Liver (tissue), 9 donors: ENCODE data around the gene UTP4. TPM values are rescaled to one million over a fixed set of nuclear protein-coding genes. Genes with fewer than 3 reads are reported as not detected.

Experiments used
- DNase-seq: peaks from one replicate; pipeline ENCODE4 v3.0.0-alpha.2; 2017; ENCODE audit warnings: low spot score
- H3K27ac ChIP-seq, 2 donors: one replicate each; pipeline ENCODE4 v1.7.0; 2013; ENCODE audit warnings: inconsistent platforms in 2 of 2, low read length in 2 of 2, control low read depth in 1 of 2, low read depth in 1 of 2, mild to moderate bottlenecking in 1 of 2
- H3K27me3 ChIP-seq, 4 donors: one replicate each; pipeline versions ENCODE4 v1.6.1 to v1.7.0; 2013; ENCODE audit warnings: low read length in 3 of 4, inconsistent platforms in 1 of 4, mild to moderate bottlenecking in 1 of 4, moderate library complexity in 1 of 4; ENCODE audit not compliant: control insufficient read depth in 4 of 4, insufficient read depth in 4 of 4
- H3K36me3 ChIP-seq, 4 donors: one replicate each; pipeline versions ENCODE4 v1.6.1 to v1.7.0; 2013; ENCODE audit warnings: low read length in 3 of 4, mild to moderate bottlenecking in 3 of 4, low read depth in 1 of 4, moderate library complexity in 1 of 4; ENCODE audit not compliant: control insufficient read depth in 4 of 4, insufficient read depth in 3 of 4
- H3K4me1 ChIP-seq, 4 donors: one replicate each; pipeline versions ENCODE4 v1.6.1 to v1.7.0; 2013; ENCODE audit warnings: low read length in 3 of 4, mild to moderate bottlenecking in 3 of 4, moderate library complexity in 1 of 4; ENCODE audit not compliant: control insufficient read depth in 4 of 4, insufficient read depth in 4 of 4
- H3K4me3 ChIP-seq, 3 donors: one replicate each; pipeline versions ENCODE4 v1.6.1 to v1.7.0; 2013; ENCODE audit warnings: low read length in 3 of 3, control low read depth in 1 of 3, low read depth in 1 of 3, mild to moderate bottlenecking in 1 of 3
- H3K9ac ChIP-seq, 2 donors: one replicate each; pipeline ENCODE4 v1.7.0; 2013; ENCODE audit warnings: low read length in 2 of 2, mild to moderate bottlenecking in 2 of 2, moderate library complexity in 2 of 2, control low read depth in 1 of 2, low read depth in 1 of 2
- H3K9me3 ChIP-seq, 4 donors: one replicate each; pipeline versions ENCODE4 v1.6.1 to v1.7.0; 2013; ENCODE audit warnings: low read length in 3 of 4; ENCODE audit not compliant: control insufficient read depth in 4 of 4
- EGR1 ChIP-seq, 2 donors: IDR thresholded peaks; 2 replicates each; pipeline ENCODE4 v1.6.1; 2016 to 2018; ENCODE audit warnings: antibody characterized with exemption in 2 of 2, low read depth in 2 of 2
- FOXA1 ChIP-seq: IDR thresholded peaks from 2 replicates; pipeline ENCODE4 v1.6.1; 2016; ENCODE audit warnings: antibody characterized with exemption
- FOXA2 ChIP-seq: IDR thresholded peaks from 2 replicates; pipeline ENCODE4 v1.6.1; 2016; ENCODE audit warnings: antibody characterized with exemption
- GABPA ChIP-seq, 2 donors: IDR thresholded peaks in 1 of 2; conservative IDR thresholded peaks in 1 of 2; 2 replicates each; pipeline ENCODE4 v1.6.1; 2016; ENCODE audit warnings: antibody characterized with exemption in 2 of 2, mild to moderate bottlenecking in 1 of 2, moderate library complexity in 1 of 2
- HNF4A ChIP-seq, 2 donors: conservative IDR thresholded peaks; 2 replicates each; pipeline ENCODE4 v1.6.1; 2016; ENCODE audit warnings: antibody characterized with exemption in 2 of 2, mild to moderate bottlenecking in 2 of 2
- HNF4G ChIP-seq: IDR thresholded peaks from 2 replicates; pipeline ENCODE4 v1.6.1; 2016; ENCODE audit warnings: antibody characterized with exemption
- JUND ChIP-seq, 2 donors: IDR thresholded peaks; 2 replicates each; pipeline ENCODE4 v1.6.1; 2016; ENCODE audit warnings: antibody characterized with exemption in 2 of 2
- NR2F2 ChIP-seq: IDR thresholded peaks from 2 replicates; pipeline ENCODE4 v1.6.1; 2016; ENCODE audit warnings: antibody characterized with exemption
- RAD21 ChIP-seq, 2 donors: IDR thresholded peaks; 2 replicates each; pipeline ENCODE4 v1.6.1; 2016; ENCODE audit warnings: antibody characterized with exemption in 2 of 2, mild to moderate bottlenecking in 2 of 2
- RXRA ChIP-seq, 2 donors: IDR thresholded peaks; 2 replicates each; pipeline ENCODE4 v1.6.1; 2017 to 2018; ENCODE audit warnings: antibody characterized with exemption in 2 of 2, mild to moderate bottlenecking in 1 of 2
- SP1 ChIP-seq: IDR thresholded peaks from 2 replicates; pipeline ENCODE4 v1.6.1; 2018; ENCODE audit warnings: antibody characterized with exemption, mild to moderate bottlenecking
- TAF1 ChIP-seq: conservative IDR thresholded peaks from 2 replicates; pipeline ENCODE4 v1.6.1; 2016; ENCODE audit warnings: antibody characterized with exemption, mild to moderate bottlenecking
- YY1 ChIP-seq: IDR thresholded peaks from 2 replicates; pipeline ENCODE4 v1.6.1; 2016; ENCODE audit warnings: antibody characterized with exemption, mild to moderate bottlenecking
- WGBS: extraction: QIAGEN DNeasy Blood & Tissue Kit; methylation state at CpG from one replicate; pipeline ENCODE4 v1.1.7; 2013; 5-methylcytosine and 5-hydroxymethylcytosine counted together
- polyA plus RNA-seq, 2 donors: library from polyadenylated mRNA; stranded (reverse) in 1 of 2; unstranded in 1 of 2; fragments of 200-250 nt in 1 of 2; fragments of >200 nt in 1 of 2; fragmentation: Nextera tagmentation in 1 of 2; extraction: Ambion mirVana in 1 of 2; gene quantifications; one replicate each; pipeline versions ENCODE4 v1.2.1 to v1.2.3, GENCODE V29; 2013 to 2015
- total RNA-seq, 2 donors: library from RNA; depleted of rRNA; stranded (reverse); fragments of >200 nt; gene quantifications; one replicate each; pipeline ENCODE4 v1.2.3, GENCODE V29; 2014
- TF ChIP-seq, protein P1 (sequence below): fragments of 150-350 bp; IDR thresholded peaks from 2 replicates; pipeline ENCODE4 v1.5.1; 2017; ENCODE audit warnings: improper control_type of control experiment, low read depth, low read length; ENCODE audit not compliant: missing input control
- TF ChIP-seq, protein P2 (sequence below): IDR thresholded peaks from 2 replicates; pipeline ENCODE4 v1.6.1; 2016; ENCODE audit warnings: antibody characterized with exemption
- TF ChIP-seq, protein P3 (sequence below): IDR thresholded peaks from 2 replicates; pipeline ENCODE4 v1.6.1; 2016; ENCODE audit warnings: antibody characterized with exemption
- TF ChIP-seq, protein P4 (sequence below): IDR thresholded peaks from 2 replicates; pipeline ENCODE4 v1.6.1; 2016; ENCODE audit warnings: antibody characterized with exemption, mild to moderate bottlenecking
- TF ChIP-seq, protein P5 (sequence below): IDR thresholded peaks from 2 replicates; pipeline ENCODE4 v1.6.1; 2016; ENCODE audit warnings: antibody characterized with exemption
- donor health status: healthy.
- donor health status: healthy.
- donor health status: healthy.
- donor health status: healthy.
- donor health status: healthy.

Gene UTP4
- total and polyA plus RNA-seq, 4 donors, result 11.3 to 13.8 (median 12.4) TPM

DNA sequence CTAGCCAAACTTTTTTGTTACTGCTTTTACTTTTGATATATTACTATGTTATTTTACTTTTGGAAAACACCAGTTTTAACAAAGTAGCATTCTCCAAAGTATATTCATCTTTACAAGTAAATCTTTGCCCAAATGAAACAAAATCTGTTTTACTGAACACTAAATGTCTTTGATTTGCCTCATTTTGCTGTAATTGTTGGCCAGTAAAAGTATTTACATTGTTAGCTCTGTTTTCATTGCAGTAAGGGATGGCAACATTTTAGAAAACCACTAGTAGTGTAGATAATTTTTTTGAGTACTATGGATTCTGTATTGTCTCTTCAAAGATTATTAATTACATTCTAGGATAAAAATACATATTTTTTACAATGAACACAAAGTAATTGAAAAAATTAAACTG, 65.1 kb downstream of the UTP4 start (continued):
- TF ChIP-seq, protein P1, sequence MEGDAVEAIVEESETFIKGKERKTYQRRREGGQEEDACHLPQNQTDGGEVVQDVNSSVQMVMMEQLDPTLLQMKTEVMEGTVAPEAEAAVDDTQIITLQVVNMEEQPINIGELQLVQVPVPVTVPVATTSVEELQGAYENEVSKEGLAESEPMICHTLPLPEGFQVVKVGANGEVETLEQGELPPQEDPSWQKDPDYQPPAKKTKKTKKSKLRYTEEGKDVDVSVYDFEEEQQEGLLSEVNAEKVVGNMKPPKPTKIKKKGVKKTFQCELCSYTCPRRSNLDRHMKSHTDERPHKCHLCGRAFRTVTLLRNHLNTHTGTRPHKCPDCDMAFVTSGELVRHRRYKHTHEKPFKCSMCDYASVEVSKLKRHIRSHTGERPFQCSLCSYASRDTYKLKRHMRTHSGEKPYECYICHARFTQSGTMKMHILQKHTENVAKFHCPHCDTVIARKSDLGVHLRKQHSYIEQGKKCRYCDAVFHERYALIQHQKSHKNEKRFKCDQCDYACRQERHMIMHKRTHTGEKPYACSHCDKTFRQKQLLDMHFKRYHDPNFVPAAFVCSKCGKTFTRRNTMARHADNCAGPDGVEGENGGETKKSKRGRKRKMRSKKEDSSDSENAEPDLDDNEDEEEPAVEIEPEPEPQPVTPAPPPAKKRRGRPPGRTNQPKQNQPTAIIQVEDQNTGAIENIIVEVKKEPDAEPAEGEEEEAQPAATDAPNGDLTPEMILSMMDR, result no peak
- TF ChIP-seq YY1 (no peak), SP1 (no peak), FOXA2 (no peak), NR2F2 (no peak), GABPA (IDR thresholded peaks at IDR 0.05 in 1 of 2, conservative IDR thresholded peaks at IDR 0.05 in 1 of 2) (no peak), EGR1 (IDR thresholded peaks at IDR 0.05; ENCODE audit: low read depth in 2 of 2) (no peak), HNF4G (no peak)

DNA sequence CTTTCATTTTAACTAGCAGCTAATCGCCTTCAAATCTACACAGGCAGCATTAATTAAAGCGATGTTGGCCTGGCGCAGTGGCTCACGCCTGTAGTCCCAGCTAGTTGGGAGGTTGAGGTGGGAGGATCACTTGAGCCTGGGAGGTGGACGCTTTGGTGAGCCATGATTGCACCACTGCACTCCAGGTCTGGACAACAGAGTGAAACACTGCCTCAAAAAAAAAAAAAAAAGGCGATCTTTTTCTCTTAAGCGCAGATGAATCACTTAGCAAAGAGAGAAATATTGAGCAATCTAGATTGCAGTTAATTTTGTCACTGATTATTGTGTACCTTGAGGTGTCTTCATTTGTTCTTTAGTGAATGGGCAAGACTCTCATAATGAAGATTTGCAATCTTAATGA, 66.9 kb downstream of the UTP4 start:
- TF ChIP-seq SP1 (no peak), RAD21 (IDR thresholded peaks at IDR 0.05) (no peak), GABPA (IDR thresholded peaks at IDR 0.05 in 1 of 2, conservative IDR thresholded peaks at IDR 0.05 in 1 of 2) (no peak), RXRA (IDR thresholded peaks at IDR 0.05) (no peak), HNF4G (no peak), HNF4A (conservative IDR thresholded peaks at IDR 0.05) (no peak), JUND (IDR thresholded peaks at IDR 0.05) (no peak), NR2F2 (no peak), FOXA2 (no peak), FOXA1 (no peak), TAF1 (no peak), YY1 (no peak)
- TF ChIP-seq, protein P2, sequence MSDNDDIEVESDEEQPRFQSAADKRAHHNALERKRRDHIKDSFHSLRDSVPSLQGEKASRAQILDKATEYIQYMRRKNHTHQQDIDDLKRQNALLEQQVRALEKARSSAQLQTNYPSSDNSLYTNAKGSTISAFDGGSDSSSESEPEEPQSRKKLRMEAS, result no peak
- TF ChIP-seq, protein P1, result no peak
- TF ChIP-seq, protein P3, sequence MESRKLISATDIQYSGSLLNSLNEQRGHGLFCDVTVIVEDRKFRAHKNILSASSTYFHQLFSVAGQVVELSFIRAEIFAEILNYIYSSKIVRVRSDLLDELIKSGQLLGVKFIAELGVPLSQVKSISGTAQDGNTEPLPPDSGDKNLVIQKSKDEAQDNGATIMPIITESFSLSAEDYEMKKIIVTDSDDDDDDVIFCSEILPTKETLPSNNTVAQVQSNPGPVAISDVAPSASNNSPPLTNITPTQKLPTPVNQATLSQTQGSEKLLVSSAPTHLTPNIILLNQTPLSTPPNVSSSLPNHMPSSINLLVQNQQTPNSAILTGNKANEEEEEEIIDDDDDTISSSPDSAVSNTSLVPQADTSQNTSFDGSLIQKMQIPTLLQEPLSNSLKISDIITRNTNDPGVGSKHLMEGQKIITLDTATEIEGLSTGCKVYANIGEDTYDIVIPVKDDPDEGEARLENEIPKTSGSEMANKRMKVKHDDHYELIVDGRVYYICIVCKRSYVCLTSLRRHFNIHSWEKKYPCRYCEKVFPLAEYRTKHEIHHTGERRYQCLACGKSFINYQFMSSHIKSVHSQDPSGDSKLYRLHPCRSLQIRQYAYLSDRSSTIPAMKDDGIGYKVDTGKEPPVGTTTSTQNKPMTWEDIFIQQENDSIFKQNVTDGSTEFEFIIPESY, result no peak
- TF ChIP-seq, protein P4, sequence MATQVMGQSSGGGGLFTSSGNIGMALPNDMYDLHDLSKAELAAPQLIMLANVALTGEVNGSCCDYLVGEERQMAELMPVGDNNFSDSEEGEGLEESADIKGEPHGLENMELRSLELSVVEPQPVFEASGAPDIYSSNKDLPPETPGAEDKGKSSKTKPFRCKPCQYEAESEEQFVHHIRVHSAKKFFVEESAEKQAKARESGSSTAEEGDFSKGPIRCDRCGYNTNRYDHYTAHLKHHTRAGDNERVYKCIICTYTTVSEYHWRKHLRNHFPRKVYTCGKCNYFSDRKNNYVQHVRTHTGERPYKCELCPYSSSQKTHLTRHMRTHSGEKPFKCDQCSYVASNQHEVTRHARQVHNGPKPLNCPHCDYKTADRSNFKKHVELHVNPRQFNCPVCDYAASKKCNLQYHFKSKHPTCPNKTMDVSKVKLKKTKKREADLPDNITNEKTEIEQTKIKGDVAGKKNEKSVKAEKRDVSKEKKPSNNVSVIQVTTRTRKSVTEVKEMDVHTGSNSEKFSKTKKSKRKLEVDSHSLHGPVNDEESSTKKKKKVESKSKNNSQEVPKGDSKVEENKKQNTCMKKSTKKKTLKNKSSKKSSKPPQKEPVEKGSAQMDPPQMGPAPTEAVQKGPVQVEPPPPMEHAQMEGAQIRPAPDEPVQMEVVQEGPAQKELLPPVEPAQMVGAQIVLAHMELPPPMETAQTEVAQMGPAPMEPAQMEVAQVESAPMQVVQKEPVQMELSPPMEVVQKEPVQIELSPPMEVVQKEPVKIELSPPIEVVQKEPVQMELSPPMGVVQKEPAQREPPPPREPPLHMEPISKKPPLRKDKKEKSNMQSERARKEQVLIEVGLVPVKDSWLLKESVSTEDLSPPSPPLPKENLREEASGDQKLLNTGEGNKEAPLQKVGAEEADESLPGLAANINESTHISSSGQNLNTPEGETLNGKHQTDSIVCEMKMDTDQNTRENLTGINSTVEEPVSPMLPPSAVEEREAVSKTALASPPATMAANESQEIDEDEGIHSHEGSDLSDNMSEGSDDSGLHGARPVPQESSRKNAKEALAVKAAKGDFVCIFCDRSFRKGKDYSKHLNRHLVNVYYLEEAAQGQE, result no peak
- TF ChIP-seq, protein P5, sequence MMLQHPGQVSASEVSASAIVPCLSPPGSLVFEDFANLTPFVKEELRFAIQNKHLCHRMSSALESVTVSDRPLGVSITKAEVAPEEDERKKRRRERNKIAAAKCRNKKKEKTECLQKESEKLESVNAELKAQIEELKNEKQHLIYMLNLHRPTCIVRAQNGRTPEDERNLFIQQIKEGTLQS, result no peak
- WGBS, result 95% methylated on average over 7 of the region's 7 CpGs
- Histone ChIP-seq H3K9me3 (no peaks in the 10 kb centered on the region), H3K27ac (no peak overlapping the region), H3K9ac (no peak overlapping the region), H3K4me3 (no peak overlapping the region), H3K27me3 (no peaks in the 10 kb centered on the region), H3K4me1 (peaks cover 0 to 2% (median 0%) of the 10 kb centered on the region in 4 donors), H3K36me3 (no peaks in the 10 kb centered on the region)
- DNase-seq, result no peak
